ENCODE data around the gene FMNL1. TPM values are rescaled to one million over a fixed set of nuclear protein-coding genes. Genes with fewer than 3 reads are reported as not detected.

The FMNL1 gene
- polyA plus RNA-seq, 3 donors, result 23.8 to 826 (median 24.8) TPM

- Histone ChIP-seq H3K27ac (ENCODE audit: low read depth in 1 of 2, low read length in 2 of 2) (no peak overlapping the region), H3K9ac (ENCODE audit: insufficient read depth, low read length, poor library complexity, severe bottlenecking) (no peak overlapping the region), H3K79me2 (ENCODE audit: insufficient read depth, low read length) (no peaks in the 10 kb centered on the region), H3K4me1 (ENCODE audit: control insufficient read depth in 1 of 2, insufficient read depth in 2 of 2, low read length in 2 of 2) (peaks cover 12 to 23% of the 10 kb centered on the region in 2 donors), H3K4me2 (replicated peaks; ENCODE audit: extremely low read depth, low read length, poor library complexity, severe bottlenecking) (no peak overlapping the region), H3K36me3 (replicated peaks in 1 of 2; ENCODE audit: control insufficient read depth in 1 of 2, insufficient read depth in 2 of 2, low read length in 2 of 2) (peaks cover 9 to 23% of the 10 kb centered on the region in 2 donors), H3K27me3 (ENCODE audit: control insufficient read depth in 2 of 2, insufficient read depth in 2 of 2, low read length in 2 of 2) (no peaks in the 10 kb centered on the region), H3K4me3 (replicated peaks in 1 of 3; ENCODE audit: low read depth in 2 of 3, low read length in 3 of 3) (no peak overlapping the region), H4K20me1 (ENCODE audit: insufficient read depth, low read length) (peaks cover 39% of the 10 kb centered on the region), H3K9me3 (replicated peaks in 1 of 2; ENCODE audit: control insufficient read depth in 1 of 2, insufficient read depth in 1 of 2, low read length in 2 of 2) (no peaks in the 10 kb centered on the region), H2AFZ (ENCODE audit: insufficient read depth, low read depth, low read length, poor library complexity, severe bottlenecking) (no peak overlapping the region)
- Mint-ChIP-seq H3K27ac (peak overlapping the region in 2 of 7 donors; percentile 22 to 30), H3K9me3 (peaks cover 0 to 2% (median 0%) of the 10 kb centered on the region in 7 donors), H3K4me1 (peaks cover 32% of the 10 kb centered on the region), H3K36me3 (peaks cover 11 to 19% of the 10 kb centered on the region in 2 donors), H3K27me3 (ENCODE audit: low read depth in 3 of 3) (peaks cover 3 to 6% (median 4%) of the 10 kb centered on the region in 3 donors), H3K4me3 (no peak overlapping the region)
- intact Hi-C loops (cut with micrococcal nuclease), result no loop called here
- no peak for DNase-seq
- WGBS (ENCODE audit: insufficient coverage), result 83% methylated on average over 3 of the region's 4 CpGs
- no peak for TF ChIP-seq CTCF (IDR thresholded peaks at IDR 0.05)
These were observed 32.2 kb downstream of the FMNL1 start for GRCh38 chr17:45253879-45254278.

- H3K4me2 ChIP-seq (replicated peaks; ENCODE audit: extremely low read depth, low read length, poor library complexity, severe bottlenecking), result no peak overlapping the region
- H3K27ac ChIP-seq (ENCODE audit: low read depth in 1 of 2, low read length in 2 of 2), result no peak overlapping the region
- intact Hi-C loops (cut with micrococcal nuclease), result no loop called here
- H3K4me1 Mint-ChIP-seq, result peaks cover 34% of the 10 kb centered on the region
- H3K36me3 ChIP-seq (replicated peaks in 1 of 2; ENCODE audit: control insufficient read depth in 1 of 2, insufficient read depth in 2 of 2, low read length in 2 of 2), result peaks cover 3 to 10% of the 10 kb centered on the region in 2 donors
- H3K27me3 Mint-ChIP-seq (ENCODE audit: low read depth in 3 of 3), result peaks cover 5 to 6% (median 6%) of the 10 kb centered on the region in 3 donors
- H3K4me3 ChIP-seq (replicated peaks in 1 of 3; ENCODE audit: low read depth in 2 of 3, low read length in 3 of 3), result no peak overlapping the region
- no peaks in the 10 kb centered on the region for H3K9me3 ChIP-seq (replicated peaks in 1 of 2; ENCODE audit: control insufficient read depth in 1 of 2, insufficient read depth in 1 of 2, low read length in 2 of 2)
- H3K79me2 ChIP-seq (ENCODE audit: insufficient read depth, low read length), result no peaks in the 10 kb centered on the region
- no peak for DNase-seq
- peaks cover 12 to 26% of the 10 kb centered on the region in 2 donors for H3K4me1 ChIP-seq (ENCODE audit: control insufficient read depth in 1 of 2, insufficient read depth in 2 of 2, low read length in 2 of 2)
- no peaks in the 10 kb centered on the region for H3K27me3 ChIP-seq (ENCODE audit: control insufficient read depth in 2 of 2, insufficient read depth in 2 of 2, low read length in 2 of 2)
- no peak for TF ChIP-seq CTCF (IDR thresholded peaks at IDR 0.05)
- H3K4me3 Mint-ChIP-seq, result no peak overlapping the region
- H2AFZ ChIP-seq (ENCODE audit: insufficient read depth, low read depth, low read length, poor library complexity, severe bottlenecking), result no peak overlapping the region
- 99% methylated on average over 8 of the region's 8 CpGs for WGBS (ENCODE audit: insufficient coverage)
- H3K36me3 Mint-ChIP-seq, result peaks cover under 1 to 9% of the 10 kb centered on the region in 2 donors
- peak overlapping the region in 2 of 7 donors; percentile 23 to 27 for H3K27ac Mint-ChIP-seq
- no peak overlapping the region for H3K9ac ChIP-seq (ENCODE audit: insufficient read depth, low read length, poor library complexity, severe bottlenecking)
- H4K20me1 ChIP-seq (ENCODE audit: insufficient read depth, low read length), result peaks cover 25% of the 10 kb centered on the region
- H3K9me3 Mint-ChIP-seq, result peaks cover 0 to under 1% (median 0%) of the 10 kb centered on the region in 7 donors
These were observed 33.7 kb downstream of the FMNL1 start for GRCh38 chr17:45255358-45255757.

Data from CD14-positive monocyte (primary cell).